ENCODE measurements around the gene FAM177B.

Gene FAM177B

DNA sequence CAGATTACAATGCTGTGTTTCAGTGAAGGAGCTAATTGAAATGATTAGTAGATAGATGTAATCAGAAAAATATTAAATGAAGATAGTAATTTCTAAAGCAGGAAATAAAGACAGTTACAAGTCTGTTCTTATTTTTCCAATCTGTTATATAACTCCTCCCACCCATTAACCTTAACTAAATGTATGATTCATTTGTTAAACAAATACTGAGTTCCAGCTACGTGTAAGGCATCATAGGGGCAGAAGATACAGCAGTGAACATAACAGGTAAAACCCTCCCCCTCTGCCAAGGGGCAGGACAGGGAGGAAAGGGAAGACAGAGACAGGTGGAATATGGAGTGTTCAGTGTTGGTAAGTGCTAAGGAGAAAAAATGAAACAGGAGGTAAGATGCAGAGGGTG, at the start of gene FAM177B:
Gene FAM177B (plus strand): TSS at position 231 of the 400 bp plus-strand sequence. CDS start 9,344 bp downstream, outside the sequence.
- Histone ChIP-seq H3K4me1 (ENCODE audit: control insufficient read depth in 1 of 2, insufficient read depth in 2 of 2, low read length in 2 of 2) (no peaks in the 10 kb centered on the region), H3K4me3 (ENCODE audit: low read depth in 1 of 2, low read length in 2 of 2) (no peak within 1 kb of the TSS), H3K27me3 (ENCODE audit: low read depth, low read length) (no peaks in the 10 kb centered on the region), H3K27ac (ENCODE audit: low read length) (peak within 1 kb of the TSS; percentile 21), H3K9me3 (ENCODE audit: control insufficient read depth in 1 of 2, low read length in 2 of 2) (no peaks in the 10 kb centered on the region), H3K36me3 (ENCODE audit: control insufficient read depth in 1 of 2, insufficient read depth in 2 of 2, low read length in 2 of 2) (peaks cover 31 to 42% of the 10 kb centered on the region in 2 donors)

DNA sequence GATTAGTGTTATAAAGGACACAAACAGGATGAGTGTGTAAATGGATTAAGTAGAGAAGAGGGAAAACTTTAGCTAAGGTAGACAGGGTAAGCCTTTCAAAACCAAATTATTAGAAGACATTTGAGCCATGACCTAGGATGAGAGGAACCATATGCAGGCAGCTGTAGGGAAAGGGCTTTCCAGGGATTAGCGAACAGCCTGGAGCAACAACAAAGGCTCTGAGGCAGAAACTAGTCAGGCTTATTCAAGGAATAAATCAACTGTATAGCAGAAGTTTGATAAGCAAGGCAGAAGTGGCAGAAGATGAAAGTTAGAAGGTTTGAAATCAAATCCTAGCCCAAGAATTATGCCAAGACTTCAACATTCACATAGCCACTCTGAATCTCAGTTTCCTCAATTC, 46.0 kb upstream of the FAM177B start:
- H3K4me3 ChIP-seq (ENCODE audit: low read depth in 1 of 2, low read length in 2 of 2) = no peak overlapping the region
- no peaks in the 10 kb centered on the region for H3K4me1 ChIP-seq (ENCODE audit: control insufficient read depth in 1 of 2, insufficient read depth in 2 of 2, low read length in 2 of 2)
- no peak overlapping the region for H3K27ac ChIP-seq (ENCODE audit: low read length)
- no peaks in the 10 kb centered on the region for H3K27me3 ChIP-seq (ENCODE audit: low read depth, low read length)
- peaks cover 11 to 15% of the 10 kb centered on the region in 2 donors for H3K36me3 ChIP-seq (ENCODE audit: control insufficient read depth in 1 of 2, insufficient read depth in 2 of 2, low read length in 2 of 2)
- H3K9me3 ChIP-seq (ENCODE audit: control insufficient read depth in 1 of 2, low read length in 2 of 2) = no peaks in the 10 kb centered on the region

DNA sequence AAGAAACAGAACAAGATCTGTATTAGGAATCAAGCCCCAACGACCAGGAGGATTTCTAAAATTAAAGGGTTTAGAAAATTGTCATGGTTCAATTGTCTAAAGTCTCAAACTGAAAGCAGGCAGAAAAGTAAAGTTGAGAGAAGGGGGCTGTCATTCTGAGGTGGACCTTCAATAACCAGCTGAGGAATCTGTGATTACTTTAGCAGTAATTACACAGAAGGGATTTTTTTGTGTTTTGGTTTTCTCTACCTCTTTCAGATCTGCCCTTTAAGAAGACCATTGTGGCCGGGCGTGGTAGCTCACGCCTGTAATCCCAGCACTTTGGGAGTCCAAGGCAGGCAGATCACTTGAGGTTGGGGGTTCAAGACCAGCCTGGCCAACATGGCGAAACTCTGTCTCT, 42.1 kb upstream of the FAM177B start:
- H3K9me3 ChIP-seq (ENCODE audit: control insufficient read depth in 1 of 2, low read length in 2 of 2) = no peaks in the 10 kb centered on the region
- no peak overlapping the region for H3K27ac ChIP-seq (ENCODE audit: low read length)
- H3K27me3 ChIP-seq (ENCODE audit: low read depth, low read length) = no peaks in the 10 kb centered on the region
- no peak overlapping the region for H3K4me3 ChIP-seq (ENCODE audit: low read depth in 1 of 2, low read length in 2 of 2)
- no peaks in the 10 kb centered on the region for H3K4me1 ChIP-seq (ENCODE audit: control insufficient read depth in 1 of 2, insufficient read depth in 2 of 2, low read length in 2 of 2)
- peaks cover 0 to 4% of the 10 kb centered on the region in 2 donors for H3K36me3 ChIP-seq (ENCODE audit: control insufficient read depth in 1 of 2, insufficient read depth in 2 of 2, low read length in 2 of 2)

DNA sequence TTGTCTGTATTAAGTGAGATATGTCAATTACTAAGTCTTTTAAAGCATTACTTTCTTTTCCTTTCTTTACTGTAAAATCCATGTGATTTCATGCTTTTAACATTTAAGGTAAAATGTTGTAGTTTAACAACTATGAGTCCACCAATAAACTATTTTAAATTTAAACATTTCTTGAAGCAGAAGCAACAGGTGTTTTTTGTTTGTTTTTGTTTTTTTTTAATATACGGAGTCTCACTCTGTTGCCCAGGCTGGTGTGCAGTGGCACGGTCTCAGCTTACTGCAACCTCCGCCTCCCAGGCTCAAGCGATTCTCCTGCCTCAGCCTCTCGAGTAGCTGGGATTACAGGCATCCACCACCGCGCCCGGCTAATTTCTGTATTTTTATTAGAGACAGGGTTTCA, 40.3 kb upstream of the FAM177B start:
- Histone ChIP-seq H3K27ac (ENCODE audit: low read length) (no peak overlapping the region), H3K36me3 (ENCODE audit: control insufficient read depth in 1 of 2, insufficient read depth in 2 of 2, low read length in 2 of 2) (no peaks in the 10 kb centered on the region), H3K27me3 (ENCODE audit: low read depth, low read length) (no peaks in the 10 kb centered on the region), H3K4me1 (ENCODE audit: control insufficient read depth in 1 of 2, insufficient read depth in 2 of 2, low read length in 2 of 2) (no peaks in the 10 kb centered on the region), H3K4me3 (ENCODE audit: low read depth in 1 of 2, low read length in 2 of 2) (no peak overlapping the region), H3K9me3 (ENCODE audit: control insufficient read depth in 1 of 2, low read length in 2 of 2) (no peaks in the 10 kb centered on the region)

DNA sequence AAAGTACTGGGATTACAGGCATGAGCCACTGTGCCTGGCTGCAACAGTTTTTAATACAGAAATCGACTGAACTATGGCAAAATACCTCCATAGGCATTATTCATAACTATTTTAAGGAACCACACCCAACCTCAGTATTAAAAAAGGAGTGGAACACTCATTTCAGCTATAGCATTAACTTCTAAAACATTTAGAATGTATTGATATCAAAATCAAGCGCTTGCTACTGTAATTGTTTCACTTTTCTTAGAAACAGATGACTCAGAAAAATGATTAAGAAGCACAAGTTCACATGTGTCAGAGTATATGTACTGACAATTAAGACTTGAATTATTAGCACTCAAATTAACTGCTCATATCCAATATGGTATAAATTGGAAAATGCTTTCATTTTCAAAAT, 39.8 kb upstream of the FAM177B start:
- Histone ChIP-seq H3K4me1 (ENCODE audit: control insufficient read depth in 1 of 2, insufficient read depth in 2 of 2, low read length in 2 of 2) (no peaks in the 10 kb centered on the region), H3K4me3 (ENCODE audit: low read depth in 1 of 2, low read length in 2 of 2) (no peak overlapping the region), H3K9me3 (ENCODE audit: control insufficient read depth in 1 of 2, low read length in 2 of 2) (no peaks in the 10 kb centered on the region), H3K36me3 (ENCODE audit: control insufficient read depth in 1 of 2, insufficient read depth in 2 of 2, low read length in 2 of 2) (peaks cover 0 to 2% of the 10 kb centered on the region in 2 donors), H3K27me3 (ENCODE audit: low read depth, low read length) (no peaks in the 10 kb centered on the region), H3K27ac (ENCODE audit: low read length) (no peak overlapping the region)

DNA sequence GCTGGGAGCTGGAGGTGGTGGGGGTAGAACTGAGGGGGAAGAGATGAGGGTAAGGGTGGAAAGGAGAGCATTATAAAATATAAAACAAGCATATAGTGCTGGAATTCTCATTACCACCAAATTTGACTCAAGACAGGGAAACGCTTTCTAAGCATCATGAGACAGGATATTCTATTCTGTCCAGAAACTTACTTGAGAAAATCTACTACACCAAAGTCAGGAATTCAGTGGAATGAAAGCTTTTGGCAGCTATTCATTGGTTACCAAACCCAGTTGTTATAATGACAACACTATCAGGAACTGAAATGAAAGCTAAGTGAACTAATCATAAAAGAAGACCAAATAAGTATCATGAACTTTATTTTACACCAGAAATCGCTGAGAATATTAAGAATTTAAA, 39.2 kb upstream of the FAM177B start:
- no peak overlapping the region for H3K4me3 ChIP-seq (ENCODE audit: low read depth in 1 of 2, low read length in 2 of 2)
- H3K4me1 ChIP-seq (ENCODE audit: control insufficient read depth in 1 of 2, insufficient read depth in 2 of 2, low read length in 2 of 2) = no peaks in the 10 kb centered on the region
- H3K9me3 ChIP-seq (ENCODE audit: control insufficient read depth in 1 of 2, low read length in 2 of 2) = no peaks in the 10 kb centered on the region
- no peaks in the 10 kb centered on the region for H3K27me3 ChIP-seq (ENCODE audit: low read depth, low read length)
- H3K36me3 ChIP-seq (ENCODE audit: control insufficient read depth in 1 of 2, insufficient read depth in 2 of 2, low read length in 2 of 2) = peaks cover 0 to 8% of the 10 kb centered on the region in 2 donors
- H3K27ac ChIP-seq (ENCODE audit: low read length) = no peak overlapping the region

GRCh38 chr1:222702210-222702609, 34.8 kb upstream of the FAM177B start:
- H3K36me3 ChIP-seq (ENCODE audit: control insufficient read depth in 1 of 2, insufficient read depth in 2 of 2, low read length in 2 of 2) = peaks cover 0 to 8% of the 10 kb centered on the region in 2 donors
- H3K27me3 ChIP-seq (ENCODE audit: low read depth, low read length) = no peaks in the 10 kb centered on the region
- no peaks in the 10 kb centered on the region for H3K4me1 ChIP-seq (ENCODE audit: control insufficient read depth in 1 of 2, insufficient read depth in 2 of 2, low read length in 2 of 2)
- H3K9me3 ChIP-seq (ENCODE audit: control insufficient read depth in 1 of 2, low read length in 2 of 2) = no peaks in the 10 kb centered on the region
- no peak overlapping the region for H3K4me3 ChIP-seq (ENCODE audit: low read depth in 1 of 2, low read length in 2 of 2)
- no peak overlapping the region for H3K27ac ChIP-seq (ENCODE audit: low read length)

DNA sequence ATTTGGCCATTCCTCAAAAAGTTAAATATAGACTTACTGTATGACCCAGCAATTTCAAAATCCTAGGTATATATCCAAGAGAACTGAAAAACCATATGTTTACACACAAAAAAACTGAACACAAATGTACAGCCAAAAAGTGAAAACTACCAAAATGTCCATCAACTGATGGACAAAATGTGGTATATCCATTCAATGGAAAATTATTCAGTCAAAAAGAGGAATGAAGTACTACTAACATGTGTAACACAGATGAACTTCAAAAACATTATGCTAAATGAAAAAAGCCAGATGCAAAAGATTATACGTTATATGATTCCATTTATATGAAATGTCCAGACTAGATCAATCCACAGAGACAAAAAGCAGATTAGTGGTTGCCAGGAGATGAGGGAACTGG, 32.7 kb upstream of the FAM177B start:
- H3K9me3 ChIP-seq (ENCODE audit: control insufficient read depth in 1 of 2, low read length in 2 of 2) = no peaks in the 10 kb centered on the region
- peaks cover 0 to 8% of the 10 kb centered on the region in 2 donors for H3K36me3 ChIP-seq (ENCODE audit: control insufficient read depth in 1 of 2, insufficient read depth in 2 of 2, low read length in 2 of 2)
- no peaks in the 10 kb centered on the region for H3K4me1 ChIP-seq (ENCODE audit: control insufficient read depth in 1 of 2, insufficient read depth in 2 of 2, low read length in 2 of 2)
- H3K4me3 ChIP-seq (ENCODE audit: low read depth in 1 of 2, low read length in 2 of 2) = no peak overlapping the region
- H3K27ac ChIP-seq (ENCODE audit: low read length) = no peak overlapping the region
- H3K27me3 ChIP-seq (ENCODE audit: low read depth, low read length) = no peaks in the 10 kb centered on the region

DNA sequence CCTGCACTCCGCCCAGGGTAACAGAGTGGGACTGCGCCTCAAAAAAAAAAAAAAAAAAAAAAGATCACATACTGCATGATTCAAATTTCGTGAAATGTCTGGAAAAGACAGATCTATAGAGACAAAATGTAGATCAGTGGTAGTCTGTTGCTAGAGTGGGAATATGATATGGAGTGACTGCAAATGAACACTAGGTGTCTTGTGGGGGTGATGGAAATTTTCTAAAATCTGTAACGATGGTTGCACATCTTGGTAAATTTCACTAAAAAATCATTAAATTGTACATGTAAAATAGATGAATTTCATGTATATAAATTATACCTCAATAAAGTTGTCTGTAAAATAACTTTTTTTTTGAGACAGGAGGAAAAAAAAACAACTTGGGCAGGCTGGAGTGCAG, 30.2 kb upstream of the FAM177B start:
- H3K27ac ChIP-seq (ENCODE audit: low read length) = no peak overlapping the region
- peaks cover 0 to 8% of the 10 kb centered on the region in 2 donors for H3K36me3 ChIP-seq (ENCODE audit: control insufficient read depth in 1 of 2, insufficient read depth in 2 of 2, low read length in 2 of 2)
- no peaks in the 10 kb centered on the region for H3K9me3 ChIP-seq (ENCODE audit: control insufficient read depth in 1 of 2, low read length in 2 of 2)
- no peaks in the 10 kb centered on the region for H3K27me3 ChIP-seq (ENCODE audit: low read depth, low read length)
- H3K4me1 ChIP-seq (ENCODE audit: control insufficient read depth in 1 of 2, insufficient read depth in 2 of 2, low read length in 2 of 2) = peaks cover 0 to 12% of the 10 kb centered on the region in 2 donors
- no peak overlapping the region for H3K4me3 ChIP-seq (ENCODE audit: low read depth in 1 of 2, low read length in 2 of 2)

GRCh38 chr1:222709700-222710153, 27.3 kb upstream of the FAM177B start:
- Histone ChIP-seq H3K9me3 (ENCODE audit: control insufficient read depth in 1 of 2, low read length in 2 of 2) (no peaks in the 10 kb centered on the region), H3K27me3 (ENCODE audit: low read depth, low read length) (no peaks in the 10 kb centered on the region), H3K36me3 (ENCODE audit: control insufficient read depth in 1 of 2, insufficient read depth in 2 of 2, low read length in 2 of 2) (peaks cover 0 to 7% of the 10 kb centered on the region in 2 donors), H3K4me1 (ENCODE audit: control insufficient read depth in 1 of 2, insufficient read depth in 2 of 2, low read length in 2 of 2) (peaks cover 0 to 23% of the 10 kb centered on the region in 2 donors), H3K4me3 (ENCODE audit: low read depth in 1 of 2, low read length in 2 of 2) (no peak overlapping the region), H3K27ac (ENCODE audit: low read length) (no peak overlapping the region)

DNA sequence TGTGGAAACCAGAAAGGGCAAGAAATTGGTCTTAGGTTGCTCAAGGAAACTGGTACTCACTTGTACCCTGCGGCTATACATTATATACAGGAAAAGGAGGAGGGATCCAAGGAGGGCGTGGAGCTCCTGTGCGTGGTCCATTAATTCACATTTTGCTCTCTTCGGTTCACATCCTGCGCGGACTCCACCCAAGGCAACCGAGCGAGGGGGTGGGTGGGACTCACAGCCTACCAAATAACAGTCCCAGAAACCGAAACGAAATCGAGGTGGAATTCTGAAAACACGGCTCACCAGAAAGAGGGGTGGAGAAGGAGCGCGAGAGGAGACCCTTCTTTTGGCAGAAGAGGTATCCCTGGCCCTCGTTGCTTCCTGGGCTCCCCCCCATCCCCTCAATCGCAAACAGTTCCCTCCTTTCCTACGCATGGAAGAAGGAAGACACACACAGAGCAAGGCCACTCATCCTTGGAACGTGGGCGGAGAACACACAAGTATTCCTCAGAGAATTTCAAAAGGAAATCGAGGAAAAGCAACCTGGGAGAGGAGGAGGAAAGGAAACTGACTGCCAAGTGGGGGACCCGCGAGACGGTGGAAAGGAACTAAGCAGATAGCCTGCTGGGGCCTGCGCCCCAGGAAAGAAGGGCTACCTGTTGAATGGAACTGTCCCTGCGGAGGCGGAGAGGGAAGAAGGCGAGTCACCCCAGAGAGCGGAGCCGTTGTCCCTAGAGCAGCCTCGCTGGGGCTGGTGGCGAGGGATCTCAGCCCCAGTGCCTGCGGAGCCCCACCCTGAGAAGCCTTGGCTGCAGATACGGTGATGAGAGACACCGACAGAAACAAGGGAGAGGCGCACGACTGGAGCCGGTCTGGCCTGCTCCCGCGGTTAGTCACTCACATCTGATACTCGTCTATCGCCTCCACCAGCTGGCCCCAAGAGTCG, 25.4 kb upstream of the FAM177B start:
- H3K27me3 ChIP-seq (ENCODE audit: low read depth, low read length) = no peaks in the 10 kb centered on the region
- H3K4me3 ChIP-seq (ENCODE audit: low read depth in 1 of 2, low read length in 2 of 2) = peak overlapping the region; percentile 89 to 99
- no peaks in the 10 kb centered on the region for H3K9me3 ChIP-seq (ENCODE audit: control insufficient read depth in 1 of 2, low read length in 2 of 2)
- peak overlapping the region; percentile 97 for H3K27ac ChIP-seq (ENCODE audit: low read length)
- H3K4me1 ChIP-seq (ENCODE audit: control insufficient read depth in 1 of 2, insufficient read depth in 2 of 2, low read length in 2 of 2) = peaks cover 0 to 23% of the 10 kb centered on the region in 2 donors
- peaks cover 4 to 12% of the 10 kb centered on the region in 2 donors for H3K36me3 ChIP-seq (ENCODE audit: control insufficient read depth in 1 of 2, insufficient read depth in 2 of 2, low read length in 2 of 2)

Data from muscle layer of duodenum (tissue), 2 donors.